H9 (cell line): ENCODE measurements around the gene FNIP2. TPM values are rescaled to one million over a fixed set of nuclear protein-coding genes. Genes with fewer than 3 reads are reported as not detected.

Source experiments
- DNase-seq: peaks from one replicate; pipeline ENCODE4 v3.0.0-alpha.2; 2017
- H2AFZ ChIP-seq: one replicate; pipeline ENCODE4 v1.6.1; 2013; ENCODE audit warnings: mild to moderate bottlenecking, low read length, control low read depth, moderate library complexity
- H2AK5ac ChIP-seq: 2 replicates; pipeline ENCODE4 v1.6.1; 2013; ENCODE audit warnings: low read length, control low read depth, mixed read lengths; ENCODE audit not compliant: insufficient read length
- H2BK120ac ChIP-seq: one replicate; pipeline ENCODE4 v1.6.1; 2013; ENCODE audit warnings: low read depth, mild to moderate bottlenecking, low read length, control low read depth, inconsistent platforms; ENCODE audit not compliant: poor library complexity, severe bottlenecking
- H2BK12ac ChIP-seq: 2 replicates; pipeline ENCODE4 v1.6.1; 2013; ENCODE audit warnings: low read length, control low read depth, mixed read lengths, low read depth; ENCODE audit not compliant: insufficient read length
- H2BK15ac ChIP-seq: 2 replicates; pipeline ENCODE4 v1.6.1; 2013; ENCODE audit warnings: low read depth, low read length, control low read depth
- H2BK20ac ChIP-seq: one replicate; pipeline ENCODE4 v1.6.1; 2013; ENCODE audit warnings: low read depth, mild to moderate bottlenecking, low read length, control low read depth, inconsistent platforms; ENCODE audit not compliant: poor library complexity, severe bottlenecking
- H2BK5ac ChIP-seq: 2 replicates; pipeline ENCODE4 v1.6.1; 2013; ENCODE audit warnings: low read length, control low read depth, mixed read lengths; ENCODE audit not compliant: insufficient read length
- H3K14ac ChIP-seq: 2 replicates; pipeline ENCODE4 v1.6.1; 2013; ENCODE audit warnings: low read length, control low read depth; ENCODE audit not compliant: insufficient read depth
- H3K18ac ChIP-seq: 2 replicates; pipeline ENCODE4 v1.6.1; 2013; ENCODE audit warnings: low read depth, mild to moderate bottlenecking, mixed read lengths, low read length, control low read depth; ENCODE audit not compliant: insufficient read length
- H3K23ac ChIP-seq: 2 replicates; pipeline ENCODE4 v1.6.1; 2013; ENCODE audit warnings: low read length, control low read depth, mixed read lengths, low read depth; ENCODE audit not compliant: insufficient read length
- H3K23me2 ChIP-seq: 2 replicates; pipeline ENCODE4 v1.6.1; 2013; ENCODE audit warnings: low read depth, mild to moderate bottlenecking, mixed read lengths, low read length, control low read depth; ENCODE audit not compliant: insufficient read length, poor library complexity, severe bottlenecking
- H3K27ac ChIP-seq: 2 replicates; pipeline ENCODE4 v1.5.1; 2013; ENCODE audit warnings: low read length, control low read depth, mixed read lengths, low read depth; ENCODE audit not compliant: insufficient read length
- H3K27me3 ChIP-seq: 2 replicates; pipeline ENCODE4 v1.6.1; 2013; ENCODE audit warnings: low read length, control low read depth, inconsistent platforms; ENCODE audit not compliant: insufficient read depth
- H3K4ac ChIP-seq: 2 replicates; pipeline ENCODE4 v1.6.1; 2013; ENCODE audit warnings: low read depth, mild to moderate bottlenecking, control low read depth, inconsistent platforms, low read length, moderate library complexity
- H3K4me1 ChIP-seq: 2 replicates; pipeline ENCODE4 v1.6.1; 2013; ENCODE audit warnings: low read length, control low read depth, inconsistent platforms; ENCODE audit not compliant: insufficient read depth
- H3K4me2 ChIP-seq: 2 replicates; pipeline ENCODE4 v1.6.1; 2013; ENCODE audit warnings: low read length, control low read depth, mixed read lengths; ENCODE audit not compliant: insufficient read length, insufficient read depth
- H3K56ac ChIP-seq: 2 replicates; pipeline ENCODE4 v1.6.1; 2013; ENCODE audit warnings: low read depth, mild to moderate bottlenecking, mixed read lengths, low read length, control low read depth; ENCODE audit not compliant: insufficient read length
- H3K79me1 ChIP-seq: 2 replicates; pipeline ENCODE4 v1.6.1; 2013; ENCODE audit warnings: low read depth, mild to moderate bottlenecking, moderate library complexity, low read length, control low read depth, inconsistent platforms; ENCODE audit not compliant: insufficient read depth, poor library complexity, severe bottlenecking
- H3K79me2 ChIP-seq: 2 replicates; pipeline ENCODE4 v1.6.1; 2013; ENCODE audit warnings: low read length, control low read depth, inconsistent platforms; ENCODE audit not compliant: insufficient read depth
- H3K9ac ChIP-seq: 2 replicates; pipeline ENCODE4 v1.6.1; 2013; ENCODE audit warnings: low read length, control low read depth, mixed read lengths; ENCODE audit not compliant: insufficient read length; ENCODE audit errors: extremely low read depth
- H3K9me3 ChIP-seq: one replicate; pipeline ENCODE4 v1.6.1; 2013; ENCODE audit warnings: low read depth, low read length, inconsistent platforms; ENCODE audit not compliant: control insufficient read depth
- H3T11ph ChIP-seq: one replicate; pipeline ENCODE4 v1.6.1; 2013; ENCODE audit warnings: mild to moderate bottlenecking, low read length, control low read depth, inconsistent platforms
- H4K20me1 ChIP-seq: one replicate; pipeline ENCODE4 v1.6.1; 2013; ENCODE audit not compliant: control insufficient read depth, insufficient read length, insufficient read depth
- H4K5ac ChIP-seq: 2 replicates; pipeline ENCODE4 v1.6.1; 2013; ENCODE audit warnings: low read depth, mild to moderate bottlenecking, mixed read lengths, low read length, control low read depth; ENCODE audit not compliant: insufficient read length
- H4K8ac ChIP-seq: replicated peaks from 2 replicates; pipeline ENCODE4 v1.6.1; 2013; ENCODE audit warnings: low read length, control low read depth, mixed read lengths, low read depth; ENCODE audit not compliant: insufficient read length
- H4K91ac ChIP-seq: 2 replicates; pipeline ENCODE4 v1.6.1; 2013; ENCODE audit warnings: low read depth, mild to moderate bottlenecking, moderate library complexity, mixed read lengths, low read length, control low read depth; ENCODE audit not compliant: insufficient read length
- H3K27ac Mint-ChIP-seq, 3 experiments: 2 replicates in 2 of 3; 3 replicates in 1 of 3; pipeline ENCODE4 v1.8.0; 2020 to 2021; ENCODE audit warnings: mixed read lengths in 3 of 3, mild to moderate bottlenecking in 1 of 3, moderate library complexity in 1 of 3
- H3K27me3 Mint-ChIP-seq: 2 replicates; pipeline ENCODE4 v1.8.0; 2021; ENCODE audit warnings: low read depth, mild to moderate bottlenecking, moderate library complexity, mixed read lengths
- H3K36me3 Mint-ChIP-seq, 3 experiments: 2 replicates in 2 of 3; 3 replicates in 1 of 3; pipeline ENCODE4 v1.8.0; 2020 to 2021; ENCODE audit warnings: low read depth in 3 of 3, mixed read lengths in 3 of 3; ENCODE audit not compliant: insufficient read depth in 1 of 3
- H3K4me1 Mint-ChIP-seq, 2 experiments: 2 replicates each; pipeline ENCODE4 v1.8.0; 2020; ENCODE audit warnings: mixed read lengths in 2 of 2
- H3K4me3 Mint-ChIP-seq, 2 experiments: 2 replicates in 1 of 2; 3 replicates in 1 of 2; pipeline ENCODE4 v1.8.0; 2020 to 2021; ENCODE audit warnings: mild to moderate bottlenecking in 2 of 2, mixed read lengths in 2 of 2, moderate library complexity in 1 of 2
- H3K9me3 Mint-ChIP-seq, 2 experiments: 2 replicates in 1 of 2; 3 replicates in 1 of 2; pipeline ENCODE4 v1.8.0; 2020; ENCODE audit warnings: mild to moderate bottlenecking in 2 of 2, mixed read lengths in 2 of 2, moderate library complexity in 1 of 2
- WGBS: extraction: QIAGEN DNeasy Blood & Tissue Kit; methylation state at CpG from one replicate; pipeline ENCODE4 v1.1.7; 2013; ENCODE audit warnings: missing lambda C conversion rate, low lambda C conversion rate, mixed read lengths; ENCODE audit not compliant: insufficient read length; ENCODE audit errors: extremely low coverage; 5-methylcytosine and 5-hydroxymethylcytosine counted together
- total RNA-seq: library from RNA; stranded (reverse); gene quantifications from 2 replicates; pipeline ENCODE4 v1.2.1, GENCODE V29; 2021
- TF ChIP-seq, protein P1 (sequence below): fragments of 200-600 bp; sonication (generic); conservative IDR thresholded peaks from 3 replicates; pipeline ENCODE4 v1.8.0; 2021; ENCODE audit warnings: antibody characterized with exemption, mild to moderate bottlenecking

FNIP2 gene
- total RNA-seq, 1 experiment from 2014 or later: 9.6 TPM

DNA sequence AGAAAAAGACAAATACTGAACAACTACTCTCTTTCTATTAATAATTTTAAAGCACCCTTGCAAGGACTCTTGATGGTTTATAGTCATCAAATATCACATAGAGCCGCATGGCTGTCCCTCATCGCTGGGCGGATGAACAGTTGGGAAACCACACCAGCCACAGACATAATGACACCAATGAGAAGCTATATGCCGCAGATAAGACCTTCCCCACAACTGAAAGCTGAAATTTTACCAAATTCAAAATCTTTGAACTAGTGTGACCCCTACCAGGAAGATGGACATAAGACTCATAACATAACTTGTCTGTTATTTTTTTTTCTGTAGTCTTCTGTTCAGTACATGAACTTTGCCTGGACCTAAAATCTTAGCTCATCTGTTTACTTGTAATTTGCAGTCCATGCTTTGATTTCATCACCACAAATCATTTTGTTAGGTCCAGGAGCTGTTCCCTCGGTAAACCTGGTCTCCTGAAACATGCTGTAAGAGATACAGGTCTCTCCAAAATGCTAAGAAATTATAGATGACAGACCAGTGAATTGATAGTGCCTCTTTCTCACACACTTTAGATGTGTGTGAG, 176.8 kb downstream of the FNIP2 start:
- Histone ChIP-seq H4K8ac (no peak overlapping the region), H3T11ph (no peak overlapping the region), H4K5ac (no peak overlapping the region), H3K4ac (no peak overlapping the region), H3K27ac (no peak overlapping the region), H3K4me2 (no peak overlapping the region), H2BK120ac (no peak overlapping the region), H3K18ac (no peak overlapping the region), H2BK5ac (no peak overlapping the region), H3K9ac (no peak overlapping the region), H3K56ac (no peak overlapping the region), H3K79me2 (no peaks in the 10 kb centered on the region), H3K27me3 (no peaks in the 10 kb centered on the region), H2AK5ac (no peak overlapping the region), H3K9me3 (no peaks in the 10 kb centered on the region), H3K79me1 (no peaks in the 10 kb centered on the region), H4K91ac (no peak overlapping the region), H4K20me1 (no peaks in the 10 kb centered on the region), H3K14ac (no peak overlapping the region), H2BK20ac (no peak overlapping the region), H3K23ac (no peak overlapping the region), H3K23me2 (no peaks in the 10 kb centered on the region), H2AFZ (no peak overlapping the region), H2BK12ac (no peak overlapping the region), H2BK15ac (no peak overlapping the region), H3K4me1 (0 out of 2 replicates have a peak, but pooled peaks cover 4% of the 10 kb centered on the region)
- Mint-ChIP-seq H3K4me1 (peaks cover 10 to 12% of the 10 kb centered on the region in 2 experiments), H3K27ac (no peak overlapping the region), H3K9me3 (no peaks in the 10 kb centered on the region), H3K36me3 (peaks cover 0 to 2% (median 0%) of the 10 kb centered on the region in 3 experiments; a peak in 2 of 7 replicates), H3K4me3 (no peak overlapping the region), H3K27me3 (no peaks in the 10 kb centered on the region)
- DNase-seq: no peak
- WGBS: no CpG with 5 or more reads among the region's 5 CpGs
- TF ChIP-seq, protein P1, sequence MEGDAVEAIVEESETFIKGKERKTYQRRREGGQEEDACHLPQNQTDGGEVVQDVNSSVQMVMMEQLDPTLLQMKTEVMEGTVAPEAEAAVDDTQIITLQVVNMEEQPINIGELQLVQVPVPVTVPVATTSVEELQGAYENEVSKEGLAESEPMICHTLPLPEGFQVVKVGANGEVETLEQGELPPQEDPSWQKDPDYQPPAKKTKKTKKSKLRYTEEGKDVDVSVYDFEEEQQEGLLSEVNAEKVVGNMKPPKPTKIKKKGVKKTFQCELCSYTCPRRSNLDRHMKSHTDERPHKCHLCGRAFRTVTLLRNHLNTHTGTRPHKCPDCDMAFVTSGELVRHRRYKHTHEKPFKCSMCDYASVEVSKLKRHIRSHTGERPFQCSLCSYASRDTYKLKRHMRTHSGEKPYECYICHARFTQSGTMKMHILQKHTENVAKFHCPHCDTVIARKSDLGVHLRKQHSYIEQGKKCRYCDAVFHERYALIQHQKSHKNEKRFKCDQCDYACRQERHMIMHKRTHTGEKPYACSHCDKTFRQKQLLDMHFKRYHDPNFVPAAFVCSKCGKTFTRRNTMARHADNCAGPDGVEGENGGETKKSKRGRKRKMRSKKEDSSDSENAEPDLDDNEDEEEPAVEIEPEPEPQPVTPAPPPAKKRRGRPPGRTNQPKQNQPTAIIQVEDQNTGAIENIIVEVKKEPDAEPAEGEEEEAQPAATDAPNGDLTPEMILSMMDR: no peak
